Measurements from ENCODE around the gene SLC2A4.

GRCh38 chr17:7237761-7238419, 43.6 kb upstream of the SLC2A4 start:
- no peak for TF ChIP-seq CTCF (conservative IDR thresholded peaks at IDR 0.05 in 1 of 2, IDR thresholded peaks at IDR 0.05 in 1 of 2; ENCODE audit: low read depth in 1 of 2, low read length in 2 of 2)
- no peak for TF ChIP-seq EZH2 (IDR thresholded peaks at IDR 0.05; ENCODE audit: low read length, missing control alignments)
